22Rv1 (cell line): ENCODE data around the gene DOK1.

Experiments used
- CTCF ChIP-seq: fragments of 450-650 bp; IDR thresholded peaks from 2 replicates; pipeline ENCODE4 v1.5.1; 2017; ENCODE audit warnings: mild to moderate bottlenecking
- ZFX ChIP-seq: fragments of 450-650 bp; IDR thresholded peaks from 2 replicates; pipeline ENCODE4 v1.6.1; 2017; ENCODE audit warnings: antibody characterized with exemption, borderline replicate concordance

GRCh38 chr2:74515271-74515980, 39.1 kb upstream of the DOK1 start:
- TF ChIP-seq CTCF (no peak), ZFX (no peak)
